Gastrocnemius medialis (tissue), 4 donors: Measurements from ENCODE around the gene MAPK8IP1.

ENCODE experiments used
- POLR2A ChIP-seq, 2 donors: fragments of 450-650 bp; IDR thresholded peaks; one replicate each; pipeline ENCODE4 v1.6.1; 2017; ENCODE audit warnings: antibody characterized with exemption in 2 of 2, mild to moderate bottlenecking in 2 of 2, moderate library complexity in 2 of 2
- TF ChIP-seq, protein P1 (sequence below), 5 experiments: fragments of 450-650 bp in 3 of 5; fragments of 200-600 bp in 2 of 5; sonication (generic) in 2 of 5; IDR thresholded peaks in 4 of 5; conservative IDR thresholded peaks in 1 of 5; 1 replicate in 4 of 5; 2 replicates in 1 of 5; pipeline ENCODE4 v1.5.1; 2016 to 2019; ENCODE audit warnings: antibody characterized with exemption in 5 of 5, mild to moderate bottlenecking in 3 of 5, moderate library complexity in 3 of 5

DNA sequence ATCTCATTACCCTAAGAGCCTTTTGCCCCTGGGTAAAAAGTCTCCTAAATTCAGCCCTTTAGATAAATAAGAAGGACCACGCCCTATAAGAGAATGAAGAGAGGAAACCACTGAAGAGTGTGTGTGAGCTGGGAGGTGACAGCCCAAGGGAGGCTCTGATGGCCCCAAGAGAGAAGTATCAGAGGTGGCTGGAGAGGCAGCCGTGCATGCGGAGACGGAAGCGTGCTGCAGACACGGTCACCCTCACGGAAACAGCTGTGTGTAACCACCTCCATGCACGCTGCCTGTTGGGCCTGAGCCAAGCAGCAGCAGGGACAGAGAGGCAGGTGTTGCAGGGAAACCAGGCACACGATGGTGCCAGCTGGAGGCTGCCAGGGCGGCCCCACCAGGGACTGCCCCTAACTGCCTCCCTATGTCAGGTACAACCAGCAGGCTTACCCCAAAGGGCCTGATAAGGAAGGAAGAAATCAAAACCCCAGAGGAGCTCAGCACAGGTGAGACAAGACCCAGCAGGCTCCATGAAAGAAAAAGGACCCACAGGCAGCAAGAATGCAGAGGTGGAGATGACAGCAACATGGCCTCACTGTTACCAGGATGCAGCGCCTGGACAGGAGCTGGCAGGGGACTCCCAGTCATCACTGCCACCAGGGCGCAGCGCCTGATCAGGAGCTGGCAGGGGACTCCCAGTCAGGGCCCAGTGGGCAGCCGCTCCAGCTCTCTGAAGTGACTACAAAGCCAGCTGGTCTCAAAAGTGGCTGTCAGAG is 44.8 kb downstream of the MAPK8IP1 start:
- TF ChIP-seq, protein P1, sequence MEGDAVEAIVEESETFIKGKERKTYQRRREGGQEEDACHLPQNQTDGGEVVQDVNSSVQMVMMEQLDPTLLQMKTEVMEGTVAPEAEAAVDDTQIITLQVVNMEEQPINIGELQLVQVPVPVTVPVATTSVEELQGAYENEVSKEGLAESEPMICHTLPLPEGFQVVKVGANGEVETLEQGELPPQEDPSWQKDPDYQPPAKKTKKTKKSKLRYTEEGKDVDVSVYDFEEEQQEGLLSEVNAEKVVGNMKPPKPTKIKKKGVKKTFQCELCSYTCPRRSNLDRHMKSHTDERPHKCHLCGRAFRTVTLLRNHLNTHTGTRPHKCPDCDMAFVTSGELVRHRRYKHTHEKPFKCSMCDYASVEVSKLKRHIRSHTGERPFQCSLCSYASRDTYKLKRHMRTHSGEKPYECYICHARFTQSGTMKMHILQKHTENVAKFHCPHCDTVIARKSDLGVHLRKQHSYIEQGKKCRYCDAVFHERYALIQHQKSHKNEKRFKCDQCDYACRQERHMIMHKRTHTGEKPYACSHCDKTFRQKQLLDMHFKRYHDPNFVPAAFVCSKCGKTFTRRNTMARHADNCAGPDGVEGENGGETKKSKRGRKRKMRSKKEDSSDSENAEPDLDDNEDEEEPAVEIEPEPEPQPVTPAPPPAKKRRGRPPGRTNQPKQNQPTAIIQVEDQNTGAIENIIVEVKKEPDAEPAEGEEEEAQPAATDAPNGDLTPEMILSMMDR (IDR thresholded peaks at IDR 0.05 in 4 of 5, conservative IDR thresholded peaks at IDR 0.05 in 1 of 5) = no peak
- no peak for TF ChIP-seq POLR2A (IDR thresholded peaks at IDR 0.05)
